H9 (cell line): ENCODE results near the gene PPARG. TPM values are rescaled to one million over a fixed set of nuclear protein-coding genes. Genes with fewer than 3 reads are reported as not detected.
A peak's percentile ranks its signal among the peaks of the same experiment; 100 is the strongest.

Source experiments
- DNase-seq: peaks from one replicate; pipeline ENCODE4 v3.0.0-alpha.2; 2017
- H2AFZ ChIP-seq: one replicate; pipeline ENCODE4 v1.6.1; 2013; ENCODE audit warnings: mild to moderate bottlenecking, low read length, control low read depth, moderate library complexity
- H2AK5ac ChIP-seq: 2 replicates; pipeline ENCODE4 v1.6.1; 2013; ENCODE audit warnings: low read length, control low read depth, mixed read lengths; ENCODE audit not compliant: insufficient read length
- H2BK120ac ChIP-seq: one replicate; pipeline ENCODE4 v1.6.1; 2013; ENCODE audit warnings: low read depth, mild to moderate bottlenecking, low read length, control low read depth, inconsistent platforms; ENCODE audit not compliant: poor library complexity, severe bottlenecking
- H2BK12ac ChIP-seq: 2 replicates; pipeline ENCODE4 v1.6.1; 2013; ENCODE audit warnings: low read length, control low read depth, mixed read lengths, low read depth; ENCODE audit not compliant: insufficient read length
- H2BK15ac ChIP-seq: 2 replicates; pipeline ENCODE4 v1.6.1; 2013; ENCODE audit warnings: low read depth, low read length, control low read depth
- H2BK20ac ChIP-seq: one replicate; pipeline ENCODE4 v1.6.1; 2013; ENCODE audit warnings: low read depth, mild to moderate bottlenecking, low read length, control low read depth, inconsistent platforms; ENCODE audit not compliant: poor library complexity, severe bottlenecking
- H2BK5ac ChIP-seq: 2 replicates; pipeline ENCODE4 v1.6.1; 2013; ENCODE audit warnings: low read length, control low read depth, mixed read lengths; ENCODE audit not compliant: insufficient read length
- H3K14ac ChIP-seq: 2 replicates; pipeline ENCODE4 v1.6.1; 2013; ENCODE audit warnings: low read length, control low read depth; ENCODE audit not compliant: insufficient read depth
- H3K18ac ChIP-seq: 2 replicates; pipeline ENCODE4 v1.6.1; 2013; ENCODE audit warnings: low read depth, mild to moderate bottlenecking, mixed read lengths, low read length, control low read depth; ENCODE audit not compliant: insufficient read length
- H3K23ac ChIP-seq: 2 replicates; pipeline ENCODE4 v1.6.1; 2013; ENCODE audit warnings: low read length, control low read depth, mixed read lengths, low read depth; ENCODE audit not compliant: insufficient read length
- H3K23me2 ChIP-seq: 2 replicates; pipeline ENCODE4 v1.6.1; 2013; ENCODE audit warnings: low read depth, mild to moderate bottlenecking, mixed read lengths, low read length, control low read depth; ENCODE audit not compliant: insufficient read length, poor library complexity, severe bottlenecking
- H3K27ac ChIP-seq: 2 replicates; pipeline ENCODE4 v1.5.1; 2013; ENCODE audit warnings: low read length, control low read depth, mixed read lengths, low read depth; ENCODE audit not compliant: insufficient read length
- H3K27me3 ChIP-seq: 2 replicates; pipeline ENCODE4 v1.6.1; 2013; ENCODE audit warnings: low read length, control low read depth, inconsistent platforms; ENCODE audit not compliant: insufficient read depth
- H3K4ac ChIP-seq: 2 replicates; pipeline ENCODE4 v1.6.1; 2013; ENCODE audit warnings: low read depth, mild to moderate bottlenecking, control low read depth, inconsistent platforms, low read length, moderate library complexity
- H3K4me1 ChIP-seq: 2 replicates; pipeline ENCODE4 v1.6.1; 2013; ENCODE audit warnings: low read length, control low read depth, inconsistent platforms; ENCODE audit not compliant: insufficient read depth
- H3K4me2 ChIP-seq: 2 replicates; pipeline ENCODE4 v1.6.1; 2013; ENCODE audit warnings: low read length, control low read depth, mixed read lengths; ENCODE audit not compliant: insufficient read length, insufficient read depth
- H3K56ac ChIP-seq: 2 replicates; pipeline ENCODE4 v1.6.1; 2013; ENCODE audit warnings: low read depth, mild to moderate bottlenecking, mixed read lengths, low read length, control low read depth; ENCODE audit not compliant: insufficient read length
- H3K79me1 ChIP-seq: 2 replicates; pipeline ENCODE4 v1.6.1; 2013; ENCODE audit warnings: low read depth, mild to moderate bottlenecking, moderate library complexity, low read length, control low read depth, inconsistent platforms; ENCODE audit not compliant: insufficient read depth, poor library complexity, severe bottlenecking
- H3K79me2 ChIP-seq: 2 replicates; pipeline ENCODE4 v1.6.1; 2013; ENCODE audit warnings: low read length, control low read depth, inconsistent platforms; ENCODE audit not compliant: insufficient read depth
- H3K9ac ChIP-seq: 2 replicates; pipeline ENCODE4 v1.6.1; 2013; ENCODE audit warnings: low read length, control low read depth, mixed read lengths; ENCODE audit not compliant: insufficient read length; ENCODE audit errors: extremely low read depth
- H3K9me3 ChIP-seq: one replicate; pipeline ENCODE4 v1.6.1; 2013; ENCODE audit warnings: low read depth, low read length, inconsistent platforms; ENCODE audit not compliant: control insufficient read depth
- H3T11ph ChIP-seq: one replicate; pipeline ENCODE4 v1.6.1; 2013; ENCODE audit warnings: mild to moderate bottlenecking, low read length, control low read depth, inconsistent platforms
- H4K20me1 ChIP-seq: one replicate; pipeline ENCODE4 v1.6.1; 2013; ENCODE audit not compliant: control insufficient read depth, insufficient read length, insufficient read depth
- H4K5ac ChIP-seq: 2 replicates; pipeline ENCODE4 v1.6.1; 2013; ENCODE audit warnings: low read depth, mild to moderate bottlenecking, mixed read lengths, low read length, control low read depth; ENCODE audit not compliant: insufficient read length
- H4K8ac ChIP-seq: replicated peaks from 2 replicates; pipeline ENCODE4 v1.6.1; 2013; ENCODE audit warnings: low read length, control low read depth, mixed read lengths, low read depth; ENCODE audit not compliant: insufficient read length
- H4K91ac ChIP-seq: 2 replicates; pipeline ENCODE4 v1.6.1; 2013; ENCODE audit warnings: low read depth, mild to moderate bottlenecking, moderate library complexity, mixed read lengths, low read length, control low read depth; ENCODE audit not compliant: insufficient read length
- H3K27ac Mint-ChIP-seq, 3 experiments: 2 replicates in 2 of 3; 3 replicates in 1 of 3; pipeline ENCODE4 v1.8.0; 2020 to 2021; ENCODE audit warnings: mixed read lengths in 3 of 3, mild to moderate bottlenecking in 1 of 3, moderate library complexity in 1 of 3
- H3K27me3 Mint-ChIP-seq: 2 replicates; pipeline ENCODE4 v1.8.0; 2021; ENCODE audit warnings: low read depth, mild to moderate bottlenecking, moderate library complexity, mixed read lengths
- H3K36me3 Mint-ChIP-seq, 3 experiments: 2 replicates in 2 of 3; 3 replicates in 1 of 3; pipeline ENCODE4 v1.8.0; 2020 to 2021; ENCODE audit warnings: low read depth in 3 of 3, mixed read lengths in 3 of 3; ENCODE audit not compliant: insufficient read depth in 1 of 3
- H3K4me1 Mint-ChIP-seq, 2 experiments: 2 replicates each; pipeline ENCODE4 v1.8.0; 2020; ENCODE audit warnings: mixed read lengths in 2 of 2
- H3K4me3 Mint-ChIP-seq, 2 experiments: 2 replicates in 1 of 2; 3 replicates in 1 of 2; pipeline ENCODE4 v1.8.0; 2020 to 2021; ENCODE audit warnings: mild to moderate bottlenecking in 2 of 2, mixed read lengths in 2 of 2, moderate library complexity in 1 of 2
- H3K9me3 Mint-ChIP-seq, 2 experiments: 2 replicates in 1 of 2; 3 replicates in 1 of 2; pipeline ENCODE4 v1.8.0; 2020; ENCODE audit warnings: mild to moderate bottlenecking in 2 of 2, mixed read lengths in 2 of 2, moderate library complexity in 1 of 2
- CTCF ChIP-seq: fragments of 200-600 bp; sonication (generic); conservative IDR thresholded peaks from 3 replicates; pipeline ENCODE4 v1.8.0; 2021; ENCODE audit warnings: antibody characterized with exemption, mild to moderate bottlenecking
- WGBS: extraction: QIAGEN DNeasy Blood & Tissue Kit; methylation state at CpG from one replicate; pipeline ENCODE4 v1.1.7; 2013; ENCODE audit warnings: missing lambda C conversion rate, low lambda C conversion rate, mixed read lengths; ENCODE audit not compliant: insufficient read length; ENCODE audit errors: extremely low coverage; 5-methylcytosine and 5-hydroxymethylcytosine counted together
- total RNA-seq: library from RNA; stranded (reverse); gene quantifications from 2 replicates; pipeline ENCODE4 v1.2.1, GENCODE V29; 2021

PPARG gene
- total RNA-seq, 1 experiment from 2014 or later = 0.42 TPM

- Histone ChIP-seq H2BK15ac (no peak overlapping the region), H3K18ac (no peak overlapping the region), H4K5ac (no peak overlapping the region), H3K9me3 (no peaks in the 10 kb centered on the region), H3K56ac (no peak overlapping the region), H3K27ac (no peak overlapping the region), H3K27me3 (no peaks in the 10 kb centered on the region), H2BK120ac (no peak overlapping the region), H3K9ac (no peak overlapping the region), H3T11ph (no peak overlapping the region), H3K23ac (no peak overlapping the region), H3K4ac (no peak overlapping the region), H2BK12ac (no peak overlapping the region), H3K79me1 (no peaks in the 10 kb centered on the region), H4K8ac (no peak overlapping the region), H3K4me2 (no peak overlapping the region), H4K91ac (no peak overlapping the region), H2BK5ac (no peak overlapping the region), H2AK5ac (no peak overlapping the region), H2AFZ (no peak overlapping the region), H4K20me1 (no peaks in the 10 kb centered on the region), H3K79me2 (no peaks in the 10 kb centered on the region), H3K23me2 (no peaks in the 10 kb centered on the region), H3K14ac (no peak overlapping the region), H3K4me1 (no peaks in the 10 kb centered on the region), H2BK20ac (no peak overlapping the region)
- no peaks in the 10 kb centered on the region for H3K36me3 Mint-ChIP-seq
- no CpG with 5 or more reads among the region's 20 CpGs for WGBS
- TF ChIP-seq CTCF = no peak
- H3K4me1 Mint-ChIP-seq = peaks cover 21 to 26% of the 10 kb centered on the region in 2 experiments
- H3K4me3 Mint-ChIP-seq = no peak overlapping the region
- no peak for DNase-seq
- peak overlapping the region in 1 of 3 experiments; percentile 87; a peak in 1 of 7 replicates for H3K27ac Mint-ChIP-seq
- H3K9me3 Mint-ChIP-seq = no peaks in the 10 kb centered on the region
- peaks cover 24% of the 10 kb centered on the region for H3K27me3 Mint-ChIP-seq
Observed at GRCh38 chr3:12442654-12443501, 154.0 kb downstream of the PPARG start.
